Chondrocyte (in vitro differentiated cells): ENCODE data around the gene RGS6. TPM values are rescaled to one million over a fixed set of nuclear protein-coding genes. Genes with fewer than 3 reads are reported as not detected.

Source experiments
- DNase-seq: peaks from one replicate; pipeline ENCODE4 v3.0.0; 2021; ENCODE audit warnings: mixed read lengths, low spot score
- H3K27ac Mint-ChIP-seq: one replicate; pipeline ENCODE4 v1.8.0; 2021; ENCODE audit warnings: mild to moderate bottlenecking, moderate library complexity, mixed read lengths; ENCODE audit not compliant: unreplicated experiment
- H3K27me3 Mint-ChIP-seq: 2 replicates; pipeline ENCODE4 v1.8.0; 2021; ENCODE audit warnings: low read depth, mixed read lengths
- H3K36me3 Mint-ChIP-seq: 2 replicates; pipeline ENCODE4 v1.8.0; 2021; ENCODE audit warnings: low read depth, mixed read lengths
- H3K4me1 Mint-ChIP-seq: 2 replicates; pipeline ENCODE4 v1.8.0; 2021; ENCODE audit warnings: low read depth, mild to moderate bottlenecking, mixed read lengths
- H3K4me3 Mint-ChIP-seq: one replicate; pipeline ENCODE4 v1.8.0; 2021; ENCODE audit warnings: mild to moderate bottlenecking, moderate library complexity, mixed read lengths; ENCODE audit not compliant: unreplicated experiment
- H3K9me3 Mint-ChIP-seq: 2 replicates; pipeline ENCODE4 v1.8.0; 2021; ENCODE audit warnings: low read depth, mixed read lengths
- total RNA-seq: library from RNA; stranded (reverse); gene quantifications from 3 replicates; pipeline ENCODE4 v1.2.1, GENCODE V29; 2021
- TF ChIP-seq, protein P1 (sequence below): fragments of 200-600 bp; sonication (generic); IDR thresholded peaks from 2 replicates; pipeline ENCODE4 v1.5.0; 2021; ENCODE audit warnings: antibody characterized with exemption, mild to moderate bottlenecking, moderate library complexity

Gene RGS6
- total RNA-seq, 1 donor from 2014 or later, result 0.12 TPM

DNA sequence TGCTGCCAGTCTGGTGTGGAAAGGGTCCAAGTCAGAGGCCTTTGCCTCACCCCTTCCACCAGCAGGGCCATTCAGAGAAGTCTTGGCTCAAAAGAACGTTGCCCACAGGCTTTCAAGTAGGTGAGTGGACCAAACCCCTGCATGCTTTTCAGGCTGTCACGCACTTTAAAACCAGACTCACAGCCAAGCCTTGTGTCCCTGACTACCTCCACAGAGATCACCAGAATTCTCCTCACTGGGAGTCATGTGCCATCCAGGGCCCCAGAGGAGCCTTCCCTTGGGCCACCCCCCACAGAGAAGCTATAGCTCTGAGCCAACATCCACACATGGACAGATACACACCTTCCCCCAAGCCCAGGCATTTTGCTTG, 678.6 kb downstream of the RGS6 start:
- no peaks in the 10 kb centered on the region for H3K9me3 Mint-ChIP-seq
- peaks cover 37% of the 10 kb centered on the region for H3K4me1 Mint-ChIP-seq
- H3K27me3 Mint-ChIP-seq, result no peaks in the 10 kb centered on the region
- TF ChIP-seq, protein P1, sequence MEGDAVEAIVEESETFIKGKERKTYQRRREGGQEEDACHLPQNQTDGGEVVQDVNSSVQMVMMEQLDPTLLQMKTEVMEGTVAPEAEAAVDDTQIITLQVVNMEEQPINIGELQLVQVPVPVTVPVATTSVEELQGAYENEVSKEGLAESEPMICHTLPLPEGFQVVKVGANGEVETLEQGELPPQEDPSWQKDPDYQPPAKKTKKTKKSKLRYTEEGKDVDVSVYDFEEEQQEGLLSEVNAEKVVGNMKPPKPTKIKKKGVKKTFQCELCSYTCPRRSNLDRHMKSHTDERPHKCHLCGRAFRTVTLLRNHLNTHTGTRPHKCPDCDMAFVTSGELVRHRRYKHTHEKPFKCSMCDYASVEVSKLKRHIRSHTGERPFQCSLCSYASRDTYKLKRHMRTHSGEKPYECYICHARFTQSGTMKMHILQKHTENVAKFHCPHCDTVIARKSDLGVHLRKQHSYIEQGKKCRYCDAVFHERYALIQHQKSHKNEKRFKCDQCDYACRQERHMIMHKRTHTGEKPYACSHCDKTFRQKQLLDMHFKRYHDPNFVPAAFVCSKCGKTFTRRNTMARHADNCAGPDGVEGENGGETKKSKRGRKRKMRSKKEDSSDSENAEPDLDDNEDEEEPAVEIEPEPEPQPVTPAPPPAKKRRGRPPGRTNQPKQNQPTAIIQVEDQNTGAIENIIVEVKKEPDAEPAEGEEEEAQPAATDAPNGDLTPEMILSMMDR, result no peak
- no peak overlapping the region for H3K4me3 Mint-ChIP-seq
- DNase-seq, result no peak
- no peak overlapping the region for H3K27ac Mint-ChIP-seq
- no peaks in the 10 kb centered on the region for H3K36me3 Mint-ChIP-seq

DNA sequence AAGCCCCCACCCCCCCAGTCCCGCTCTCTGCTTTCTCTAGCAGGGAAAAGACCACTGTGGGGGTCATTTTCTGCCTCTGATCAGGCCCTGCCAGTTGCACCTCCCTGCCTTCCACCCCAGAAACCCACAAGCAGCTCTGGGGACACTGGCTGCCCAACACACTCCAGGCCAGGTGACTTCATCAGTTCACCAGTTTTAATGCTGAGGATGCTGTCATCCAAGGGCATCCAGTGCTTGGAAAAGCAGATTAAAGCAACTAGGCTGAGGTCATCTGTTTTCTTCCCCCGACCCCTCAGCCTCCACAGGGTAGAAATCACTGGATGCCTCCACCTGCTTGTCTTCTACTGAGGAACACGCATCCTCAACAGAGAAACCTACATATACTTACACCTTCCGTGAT, 679.3 kb downstream of the RGS6 start:
- Mint-ChIP-seq H3K9me3 (no peaks in the 10 kb centered on the region), H3K4me1 (peaks cover 44% of the 10 kb centered on the region), H3K36me3 (no peaks in the 10 kb centered on the region), H3K27me3 (no peaks in the 10 kb centered on the region), H3K4me3 (no peak overlapping the region), H3K27ac (no peak overlapping the region)
- DNase-seq, result no peak
- TF ChIP-seq, protein P1, result no peak

DNA sequence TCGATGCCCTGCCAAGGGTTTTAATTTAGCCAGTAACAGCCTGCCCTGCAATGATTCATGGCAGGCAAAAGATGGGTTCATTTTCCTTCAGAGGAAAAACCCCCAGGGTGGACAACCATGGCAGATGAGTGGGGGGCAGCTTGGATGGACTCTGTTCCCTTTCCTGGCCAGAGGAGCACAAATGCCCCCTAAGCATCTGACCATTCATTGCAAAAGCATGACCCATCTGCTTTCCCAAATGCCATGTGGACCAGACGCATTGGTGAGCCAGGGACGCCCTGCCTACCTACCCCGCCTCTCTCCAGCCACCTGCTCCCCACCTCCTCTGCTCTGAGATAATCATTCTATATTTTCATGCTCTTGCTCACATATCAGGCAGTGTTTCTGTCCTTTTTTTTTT, 679.8 kb downstream of the RGS6 start:
- DNase-seq, result no peak

DNA sequence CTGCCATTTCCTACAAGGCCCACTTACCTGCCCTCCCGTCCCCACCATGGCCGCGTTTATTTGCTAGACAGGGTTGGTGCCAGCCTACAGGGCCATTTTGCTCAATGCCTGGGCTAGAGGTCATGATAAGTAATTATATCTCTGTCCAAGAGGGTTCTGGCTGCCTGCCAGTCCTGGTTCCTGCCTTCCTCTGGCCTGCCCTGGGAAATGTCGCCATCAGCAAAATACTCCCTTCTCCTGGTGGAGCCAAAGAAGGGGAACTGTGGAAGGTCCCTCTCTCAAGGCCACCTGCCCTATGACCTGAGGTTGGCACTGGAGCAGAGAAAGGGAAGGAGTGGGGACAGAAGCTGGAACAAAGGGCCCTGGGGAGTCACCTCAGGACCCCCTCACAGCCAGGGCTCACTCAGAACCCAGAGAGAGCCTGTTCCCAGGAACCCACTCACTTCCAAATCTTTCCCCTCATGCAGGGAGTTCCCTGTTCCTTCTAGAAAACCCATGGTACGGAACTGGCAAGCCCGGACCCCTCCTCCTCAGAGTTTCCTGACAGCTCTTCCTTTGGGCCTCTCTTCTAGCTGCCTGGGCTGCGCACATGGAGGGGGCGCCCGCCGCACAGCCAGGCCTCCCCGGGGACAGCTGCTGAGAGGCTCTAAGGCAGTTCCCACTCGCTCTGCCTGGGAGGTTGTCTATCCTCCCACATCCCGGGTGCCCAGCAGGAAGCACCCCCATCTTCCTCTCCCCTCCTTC, 681.2 kb downstream of the RGS6 start:
- peaks cover 50% of the 10 kb centered on the region for H3K4me1 Mint-ChIP-seq
- H3K27ac Mint-ChIP-seq, result no peak overlapping the region
- no peaks in the 10 kb centered on the region for H3K9me3 Mint-ChIP-seq
- TF ChIP-seq, protein P1, result no peak
- no peaks in the 10 kb centered on the region for H3K36me3 Mint-ChIP-seq
- H3K4me3 Mint-ChIP-seq, result no peak overlapping the region
- no peak for DNase-seq
- H3K27me3 Mint-ChIP-seq, result no peaks in the 10 kb centered on the region

More for the DNA sequence above, 679.8 kb downstream of the RGS6 start:
- H3K9me3 Mint-ChIP-seq, result no peaks in the 10 kb centered on the region
- no peaks in the 10 kb centered on the region for H3K36me3 Mint-ChIP-seq
- no peaks in the 10 kb centered on the region for H3K27me3 Mint-ChIP-seq
- TF ChIP-seq, protein P1, result no peak
- no peak overlapping the region for H3K4me3 Mint-ChIP-seq
- peaks cover 49% of the 10 kb centered on the region for H3K4me1 Mint-ChIP-seq
- H3K27ac Mint-ChIP-seq, result no peak overlapping the region

DNA sequence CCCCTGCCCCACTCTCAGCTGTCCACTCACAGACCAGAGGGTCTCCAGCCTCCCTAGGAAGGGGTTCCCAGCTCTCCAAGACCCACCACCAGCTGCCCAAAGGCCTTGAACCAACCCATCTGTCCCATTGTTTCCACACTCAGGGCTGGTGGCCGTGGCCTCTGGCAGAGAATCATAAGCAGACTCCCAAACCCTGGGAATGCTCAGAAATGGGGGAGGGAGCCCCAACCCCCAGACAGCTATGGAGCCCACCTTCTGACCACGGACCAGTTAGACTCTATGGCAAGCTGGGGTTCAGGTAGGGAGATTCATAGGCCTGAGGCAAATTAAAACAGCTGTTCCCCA, 681.7 kb downstream of the RGS6 start:
- Mint-ChIP-seq H3K27ac (no peak overlapping the region), H3K4me3 (no peak overlapping the region), H3K36me3 (no peaks in the 10 kb centered on the region), H3K27me3 (no peaks in the 10 kb centered on the region), H3K4me1 (peaks cover 48% of the 10 kb centered on the region), H3K9me3 (no peaks in the 10 kb centered on the region)
- DNase-seq, result no peak
- TF ChIP-seq, protein P1, result no peak
